ENCODE results near the gene PYURF. TPM values are rescaled to one million over a fixed set of nuclear protein-coding genes. Genes with fewer than 3 reads are reported as not detected.
A peak's percentile ranks its signal among the peaks of the same experiment; 100 is the strongest.
"Not testable (repeated sequence)": the region's sequence is repeated elsewhere in the genome, so short reads cannot be mapped to it uniquely, and the experiment has no call there.

Gene PYURF
- total RNA-seq, 1 experiment from 2014 or later, result 37.6 TPM

- not testable (repeated sequence) for H3K9me3 ChIP-seq (ENCODE audit: control insufficient read depth, insufficient read depth, low read depth, low read length); DNase-seq (ENCODE audit: low read depth, low spot score)
Measured at GRCh38 chr4:88539322-88540068, 15.9 kb upstream of the PYURF start.

GRCh38 chr4:88537709-88538108, 14.1 kb upstream of the PYURF start:
- POLR2A ChIA-PET, result no interaction called here
- H3K36me3 ChIP-seq (ENCODE audit: control insufficient read depth, insufficient read depth, low read length), result no peaks in the 10 kb centered on the region
- CTCF ChIA-PET, result no interaction called here
- DNase-seq (ENCODE audit: low read depth, low spot score), result no peak
- no peaks in the 10 kb centered on the region for H3K27me3 ChIP-seq (ENCODE audit: control insufficient read depth, insufficient read depth, low read length)
- in situ Hi-C loops (cut with HindIII; ENCODE audit: low pct_unique_long_range_greater_than_20kb, low sequenced_read_pairs) (no loop called here), intact Hi-C loops (cut with micrococcal nuclease; ENCODE audit: unreplicated experiment) (loop anchor here (10.0 kb wide), 1 partner anchor 267 kb away; no protein-coding TSS in a partner anchor)
- no peak for ATAC-seq
- H3K27ac ChIP-seq (ENCODE audit: low read length), result no peak overlapping the region
- H3K4me3 ChIP-seq (ENCODE audit: low read depth in 2 of 2, low read length in 2 of 2), result no peak overlapping the region
- H3K4me1 ChIP-seq (ENCODE audit: control insufficient read depth, insufficient read depth, low read length), result no peaks in the 10 kb centered on the region
- no TSS peak for BruUV-seq (replicated peaks)
- H3K9me3 ChIP-seq (ENCODE audit: control insufficient read depth, insufficient read depth, low read depth, low read length), result no peaks in the 10 kb centered on the region
- TF ChIP-seq POLR2AphosphoS5 (IDR thresholded peaks at IDR 0.05; ENCODE audit: low read depth, low read length) (no peak), SIN3A (IDR thresholded peaks at IDR 0.05; ENCODE audit: borderline replicate concordance, insufficient read depth, low read depth, low read length) (no peak), TCF7L2 (IDR thresholded peaks at IDR 0.05; ENCODE audit: low read depth, low read length) (no peak)
- TF ChIP-seq, protein P1, sequence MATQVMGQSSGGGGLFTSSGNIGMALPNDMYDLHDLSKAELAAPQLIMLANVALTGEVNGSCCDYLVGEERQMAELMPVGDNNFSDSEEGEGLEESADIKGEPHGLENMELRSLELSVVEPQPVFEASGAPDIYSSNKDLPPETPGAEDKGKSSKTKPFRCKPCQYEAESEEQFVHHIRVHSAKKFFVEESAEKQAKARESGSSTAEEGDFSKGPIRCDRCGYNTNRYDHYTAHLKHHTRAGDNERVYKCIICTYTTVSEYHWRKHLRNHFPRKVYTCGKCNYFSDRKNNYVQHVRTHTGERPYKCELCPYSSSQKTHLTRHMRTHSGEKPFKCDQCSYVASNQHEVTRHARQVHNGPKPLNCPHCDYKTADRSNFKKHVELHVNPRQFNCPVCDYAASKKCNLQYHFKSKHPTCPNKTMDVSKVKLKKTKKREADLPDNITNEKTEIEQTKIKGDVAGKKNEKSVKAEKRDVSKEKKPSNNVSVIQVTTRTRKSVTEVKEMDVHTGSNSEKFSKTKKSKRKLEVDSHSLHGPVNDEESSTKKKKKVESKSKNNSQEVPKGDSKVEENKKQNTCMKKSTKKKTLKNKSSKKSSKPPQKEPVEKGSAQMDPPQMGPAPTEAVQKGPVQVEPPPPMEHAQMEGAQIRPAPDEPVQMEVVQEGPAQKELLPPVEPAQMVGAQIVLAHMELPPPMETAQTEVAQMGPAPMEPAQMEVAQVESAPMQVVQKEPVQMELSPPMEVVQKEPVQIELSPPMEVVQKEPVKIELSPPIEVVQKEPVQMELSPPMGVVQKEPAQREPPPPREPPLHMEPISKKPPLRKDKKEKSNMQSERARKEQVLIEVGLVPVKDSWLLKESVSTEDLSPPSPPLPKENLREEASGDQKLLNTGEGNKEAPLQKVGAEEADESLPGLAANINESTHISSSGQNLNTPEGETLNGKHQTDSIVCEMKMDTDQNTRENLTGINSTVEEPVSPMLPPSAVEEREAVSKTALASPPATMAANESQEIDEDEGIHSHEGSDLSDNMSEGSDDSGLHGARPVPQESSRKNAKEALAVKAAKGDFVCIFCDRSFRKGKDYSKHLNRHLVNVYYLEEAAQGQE (IDR thresholded peaks at IDR 0.05; ENCODE audit: insufficient read depth in 1 of 2, low read depth in 2 of 2, low read length in 1 of 2), result no peak
- TF ChIP-seq, protein P2, sequence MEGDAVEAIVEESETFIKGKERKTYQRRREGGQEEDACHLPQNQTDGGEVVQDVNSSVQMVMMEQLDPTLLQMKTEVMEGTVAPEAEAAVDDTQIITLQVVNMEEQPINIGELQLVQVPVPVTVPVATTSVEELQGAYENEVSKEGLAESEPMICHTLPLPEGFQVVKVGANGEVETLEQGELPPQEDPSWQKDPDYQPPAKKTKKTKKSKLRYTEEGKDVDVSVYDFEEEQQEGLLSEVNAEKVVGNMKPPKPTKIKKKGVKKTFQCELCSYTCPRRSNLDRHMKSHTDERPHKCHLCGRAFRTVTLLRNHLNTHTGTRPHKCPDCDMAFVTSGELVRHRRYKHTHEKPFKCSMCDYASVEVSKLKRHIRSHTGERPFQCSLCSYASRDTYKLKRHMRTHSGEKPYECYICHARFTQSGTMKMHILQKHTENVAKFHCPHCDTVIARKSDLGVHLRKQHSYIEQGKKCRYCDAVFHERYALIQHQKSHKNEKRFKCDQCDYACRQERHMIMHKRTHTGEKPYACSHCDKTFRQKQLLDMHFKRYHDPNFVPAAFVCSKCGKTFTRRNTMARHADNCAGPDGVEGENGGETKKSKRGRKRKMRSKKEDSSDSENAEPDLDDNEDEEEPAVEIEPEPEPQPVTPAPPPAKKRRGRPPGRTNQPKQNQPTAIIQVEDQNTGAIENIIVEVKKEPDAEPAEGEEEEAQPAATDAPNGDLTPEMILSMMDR (IDR thresholded peaks at IDR 0.05), result no peak

More at GRCh38 chr4:88539322-88540068, 15.9 kb upstream of the PYURF start:
- H3K27me3 ChIP-seq (ENCODE audit: control insufficient read depth, insufficient read depth, low read length); H3K27ac ChIP-seq (ENCODE audit: low read length); BruUV-seq (replicated peaks); ATAC-seq; H3K4me1 ChIP-seq (ENCODE audit: control insufficient read depth, insufficient read depth, low read length); POLR2A ChIA-PET; H3K36me3 ChIP-seq (ENCODE audit: control insufficient read depth, insufficient read depth, low read length); in situ Hi-C loops (cut with HindIII; ENCODE audit: low pct_unique_long_range_greater_than_20kb, low sequenced_read_pairs); H3K4me3 ChIP-seq (ENCODE audit: low read depth in 2 of 2, low read length in 2 of 2): not testable (repeated sequence)
- TF ChIP-seq, protein P2 (IDR thresholded peaks at IDR 0.05), result peak; percentile 56
- CTCF ChIA-PET, result interaction anchor here (0.6 to 1.0 kb wide), 3 partner anchors 75 to 484 kb away, joined by 3 to 7 read pairs (median 3); no protein-coding TSS in a partner anchor
- intact Hi-C loops (cut with micrococcal nuclease; ENCODE audit: unreplicated experiment), result loop anchor here (10.0 kb wide), 1 partner anchor 265 kb away; no protein-coding TSS in a partner anchor

Measured in Panc1 (cell line).